Heart right ventricle (tissue), 16 donors: ENCODE measurements around the gene ADNP. TPM values are rescaled to one million over a fixed set of nuclear protein-coding genes. Genes with fewer than 3 reads are reported as not detected.
"Not testable (repeated sequence)": the region's sequence is repeated elsewhere in the genome, so short reads cannot be mapped to it uniquely, and the experiment has no call there.

ENCODE experiments used
- ATAC-seq, 8 donors: fragments of 200-7000 bp; cut with Tn5 transposase; one replicate each; pipeline ENCODE4 v1.9.1; 2020; ENCODE audit warnings: mild to moderate bottlenecking in 8 of 8, moderate library complexity in 8 of 8, moderate number of reproducible peaks in 1 of 8
- DNase-seq, 2 donors: peaks; one replicate each; pipeline ENCODE4 v3.0.0-alpha.2; 2020
- H3K27ac ChIP-seq, 10 donors: fragments of 200-600 bp; sonication (generic) in 2 of 10; one replicate each; pipeline versions ENCODE4 v1.5.0 to v1.8.0; 2020 to 2022; ENCODE audit warnings: mild to moderate bottlenecking in 3 of 10
- H3K27me3 ChIP-seq, 7 donors: fragments of 200-600 bp; one replicate each; pipeline ENCODE4 v1.8.0; 2021 to 2022; ENCODE audit warnings: mild to moderate bottlenecking in 2 of 7
- H3K36me3 ChIP-seq, 9 donors: fragments of 200-600 bp; sonication (generic) in 1 of 9; one replicate each; pipeline versions ENCODE4 v1.5.0 to v1.8.0; 2020 to 2022; ENCODE audit warnings: mild to moderate bottlenecking in 2 of 9
- H3K4me1 ChIP-seq, 9 donors: fragments of 200-600 bp; sonication (generic) in 1 of 9; one replicate each; pipeline versions ENCODE4 v1.5.0 to v1.8.0; 2020 to 2022; ENCODE audit warnings: mild to moderate bottlenecking in 4 of 9
- H3K4me3 ChIP-seq, 10 donors: fragments of 200-600 bp; sonication (generic) in 2 of 10; one replicate each; pipeline versions ENCODE4 v1.5.0 to v1.8.0; 2020 to 2022; ENCODE audit warnings: mild to moderate bottlenecking in 7 of 10, moderate library complexity in 2 of 10
- H3K9me3 ChIP-seq, 11 donors: fragments of 200-600 bp in 10 of 11; sonication (generic) in 2 of 11; one replicate each; pipeline versions ENCODE4 v1.5.0 to v1.8.0; 2013 to 2022; ENCODE audit warnings: mild to moderate bottlenecking in 2 of 11, control low read depth in 1 of 11, moderate library complexity in 1 of 11
- CTCF ChIP-seq, 9 donors: fragments of 200-600 bp; sonication (generic) in 2 of 9; IDR thresholded peaks; one replicate each; pipeline versions ENCODE4 v1.5.0 to v1.8.0; 2021 to 2022; ENCODE audit warnings: antibody characterized with exemption in 9 of 9, mild to moderate bottlenecking in 5 of 9, moderate library complexity in 1 of 9
- WGBS, 2 donors: extraction: QIAGEN DNeasy Blood & Tissue Kit; methylation state at CpG; one replicate each; pipeline ENCODE4 v1.1.7; 2013; ENCODE audit warnings: inconsistent platforms in 1 of 2; 5-methylcytosine and 5-hydroxymethylcytosine counted together
- intact Hi-C, 10 donors: fragments of 100-400 bp; cut with DNase I; formaldehyde crosslinking; loops; one replicate each; pipeline versions ENCODE4 v1.11.1 to v1.14.2; 2022
- long read RNA-seq, 3 donors: library from polyadenylated mRNA; unstranded; transcript quantifications; one replicate each; pipeline ENCODE4 v2.0.0, GENCODE V29; 2020 to 2021
- polyA plus RNA-seq, 2 donors: library from polyadenylated mRNA; stranded (reverse); fragments of 200-250 nt; gene quantifications; one replicate each; pipeline ENCODE4 v1.2.3, GENCODE V29; 2013
- total RNA-seq, 10 donors: library from RNA; stranded (reverse); fragmentation: NEBNext Ultra II Directional in 3 of 10; extraction: Animal tissue kit (Norgen Biotek cat#: 25700) in 3 of 10; gene quantifications; one replicate each; pipeline versions ENCODE4 v1.2.1 to v1.2.4, GENCODE V29; 2021 to 2023
- donor health status: Arrhythmogenic right ventricular cardiomyopathy.
- donor health status: ischemic (EF 13 %, LVEDD 7.1; RV severe dilation, severe dysfunction).
- donor health status: healthy with polysubstance abuse.
- donor health status: DM: no; HTN: yes; CAD: no.
- donor health status: DM: no; HTN: no; CAD: no.
- donor health status: ischemic (EF 25% LVEDD 6.9; RV normal size, moderate dysfunction).
- donor health status: ischemic (EF 25% LVEDD 5.7; RV mildly dilated, moderate dysfunction).
- donor health status: healthy.
- donor health status: DM: yes; HTN: yes; CAD: no.
- donor health status: Ischemic cardiomyopathy.
- donor health status: ischemic (EF 35%, LVEDD 5.7; RV mildly dilated, moderate dysfunction).
- donor health status: nonischemic (EF 11% LVEDD 7.7; RV severe dilation, severe dysfunction).
- donor health status: DM: yes; HTN: yes; CAD: no.
- donor health status: PGD.
- donor health status: ischemic (EF 29% LVEDD 5.4; RV normal size, mild dysfunction).
- donor health status: nonischemic (EF 23%, LVEDD 6.1; RV moderate dilation, normal function).

ADNP gene
- total RNA-seq, result 10 to 100 TPM; 30.9 to 46.1 (median 38.6) TPM
- 10 to 100 TPM; 14.6 to 27.8 TPM for polyA plus RNA-seq
- long read RNA-seq, donor 1, full-length matches to known transcripts, result 6 of 17 reads
- long read RNA-seq, donor 1, partial matches to known transcripts, result 0 of 17 reads
- long read RNA-seq, donor 1, other reads (novel, unspliced or antisense), result 11 of 17 reads
- long read RNA-seq, donor 2, full-length matches to known transcripts, result 8 of 19 reads
- long read RNA-seq, donor 2, partial matches to known transcripts, result 0 of 19 reads
- long read RNA-seq, donor 2, other reads (novel, unspliced or antisense), result 11 of 19 reads
- long read RNA-seq, donor 3, full-length matches to known transcripts, result 6 of 28 reads
- long read RNA-seq, donor 3, partial matches to known transcripts, result 14 of 28 reads
- long read RNA-seq, donor 3, other reads (novel, unspliced or antisense), result 8 of 28 reads

- WGBS, 2 donors, result 1% methylated on average over 56 to 58 of the region's 58 CpGs
- Histone ChIP-seq H3K36me3 (peaks cover 0 to 67% (median 30%) of the 10 kb centered on the region in 9 donors), H3K27me3 (no peaks in the 10 kb centered on the region), H3K4me3 (peak within 1 kb of the TSS; percentile 70 to 94 (median 78)), H3K4me1 (peaks cover 0 to 42% (median 35%) of the 10 kb centered on the region in 9 donors), H3K9me3 (no peaks in the 10 kb centered on the region), H3K27ac (peak within 1 kb of the TSS; percentile 95 to 100 (median 99))
- peak; percentile 59 to 88 (median 82) for TF ChIP-seq CTCF (IDR thresholded peaks at IDR 0.05)
- intact Hi-C loops, result loop anchor here in 4 of 10 donors (1.0 to 5.0 kb wide), 4 partner anchors 27 to 139 kb away; partner anchors contain the start of genes DPM1 (in 3 of the 4), MOCS3 (in 3 of the 4) and BCAS4 (in 1 of the 4)
- DNase-seq, result peak; percentile 87 to 93
- peak; percentile 91 to 95 (median 92) for ATAC-seq
Observed at GRCh38 chr20:50931306-50932015, at the start of gene ADNP. Gene ADNP (minus strand): TSS chr20:50931437. CDS start chr20:50903996, 27,441 bp downstream.

GRCh38 chr20:50980071-50980681 is 48.9 kb upstream of the ADNP start:
- intact Hi-C loops, result loop anchor here in 8 of 10 donors (10.0 kb wide), 3 partner anchors 615 to 655 kb away; no protein-coding TSS in a partner anchor
- no peak for DNase-seq

GRCh38 chr20:50978533-50978932 is 47.3 kb upstream of the ADNP start:
- H3K36me3 ChIP-seq, intact Hi-C loops: not testable (repeated sequence)
- H3K27me3 ChIP-seq, result peaks cover 0 to 62% (median 30%) of the 10 kb centered on the region in 7 donors

More at GRCh38 chr20:50980071-50980681, 48.9 kb upstream of the ADNP start:
- no peaks in the 10 kb centered on the region for H3K36me3 ChIP-seq
- 64 to 68% methylated on average over 8 of the region's 8 CpGs for WGBS, 2 donors
- H3K27me3 ChIP-seq, result peaks cover 0 to 78% (median 43%) of the 10 kb centered on the region in 7 donors
- peak in 2 of 8 donors; percentile 21 to 56 for ATAC-seq
- no peak overlapping the region for H3K4me3 ChIP-seq
- peak overlapping the region in 1 of 10 donors; percentile 56 for H3K27ac ChIP-seq
- no peak for TF ChIP-seq CTCF (IDR thresholded peaks at IDR 0.05)
- peaks cover 0 to 16% (median 0%) of the 10 kb centered on the region in 9 donors for H3K4me1 ChIP-seq
- H3K9me3 ChIP-seq, result no peaks in the 10 kb centered on the region

GRCh38 chr20:50977066-50978021 is 46.1 kb upstream of the ADNP start:
- DNase-seq (no peak), ATAC-seq (no peak)
- Histone ChIP-seq H3K27ac (no peak overlapping the region), H3K9me3 (peaks cover 0 to 6% (median 0%) of the 10 kb centered on the region in 11 donors), H3K4me1 (peaks cover 0 to 16% (median 0%) of the 10 kb centered on the region in 9 donors), H3K4me3 (no peak overlapping the region), H3K27me3 (peaks cover 0 to 50% (median 20%) of the 10 kb centered on the region in 7 donors), H3K36me3 (no peaks in the 10 kb centered on the region)
- intact Hi-C loops, result no loop called here
- TF ChIP-seq CTCF (IDR thresholded peaks at IDR 0.05), result no peak
- 43 to 45% methylated on average over 20 of the region's 20 CpGs for WGBS, 2 donors

More at GRCh38 chr20:50978533-50978932, 47.3 kb upstream of the ADNP start:
- not testable (repeated sequence) for H3K9me3 ChIP-seq, ATAC-seq, H3K4me3 ChIP-seq, DNase-seq, H3K27ac ChIP-seq
- 90 to 94% methylated on average over 4 of the region's 4 CpGs for WGBS, 2 donors
- peaks cover 0 to 16% (median 0%) of the 10 kb centered on the region in 9 donors for H3K4me1 ChIP-seq
